Breast epithelium (tissue), 4 donors: Measurements from ENCODE around the gene LRRIQ1. TPM values are rescaled to one million over a fixed set of nuclear protein-coding genes. Genes with fewer than 3 reads are reported as not detected.

ENCODE experiments used
- DNase-seq, 2 donors: peaks; one replicate each; pipeline ENCODE4 v3.0.0-alpha.2; 2019; ENCODE audit warnings: low spot score in 2 of 2
- H3K27ac ChIP-seq, 2 donors: fragments of 200-600 bp; sonication (generic) in 1 of 2; one replicate each; pipeline ENCODE4 v1.5.1; 2016 to 2019; ENCODE audit warnings: mild to moderate bottlenecking in 1 of 2
- H3K27me3 ChIP-seq, 2 donors: fragments of 200-600 bp; sonication (generic) in 1 of 2; one replicate each; pipeline versions ENCODE4 v1.5.1 to v1.6.0; 2017 to 2019; ENCODE audit warnings: control low read depth in 1 of 2, mild to moderate bottlenecking in 1 of 2
- H3K36me3 ChIP-seq: fragments of 200-600 bp; one replicate; pipeline ENCODE4 v1.5.1; 2019
- H3K4me1 ChIP-seq, 2 donors: fragments of 200-600 bp; sonication (generic); one replicate each; pipeline ENCODE4 v1.5.1; 2016 to 2019; ENCODE audit warnings: control low read depth in 1 of 2
- H3K4me3 ChIP-seq, 3 donors: fragments of 200-600 bp; sonication (generic); 1 replicate in 2 of 3; 2 replicates in 1 of 3; pipeline ENCODE4 v1.5.1; 2016 to 2019; ENCODE audit warnings: mild to moderate bottlenecking in 3 of 3, moderate library complexity in 2 of 3
- H3K9me3 ChIP-seq, 2 donors: fragments of 200-600 bp; sonication (generic) in 1 of 2; one replicate each; pipeline ENCODE4 v1.5.1; 2016 to 2019; ENCODE audit warnings: control low read depth in 1 of 2
- CTCF ChIP-seq, 3 donors: fragments of 450-650 bp; IDR thresholded peaks; one replicate each; pipeline ENCODE4 v1.5.1; 2016 to 2017; ENCODE audit warnings: antibody characterized with exemption in 3 of 3, mild to moderate bottlenecking in 3 of 3, moderate library complexity in 3 of 3
- POLR2A ChIP-seq: fragments of 450-650 bp; IDR thresholded peaks from one replicate; pipeline ENCODE4 v1.6.1; 2016; ENCODE audit warnings: antibody characterized with exemption, mild to moderate bottlenecking, moderate library complexity
- POLR2AphosphoS5 ChIP-seq, 3 donors: sonication (generic); formaldehyde crosslinking; IDR thresholded peaks; one replicate each; pipeline ENCODE4 v1.6.1; 2017; ENCODE audit warnings: antibody characterized with exemption in 3 of 3
- intact Hi-C: fragments of 100-400 bp; cut with DNase I; formaldehyde crosslinking; loops from one replicate; pipeline ENCODE4 v1.15.1; 2023; ENCODE audit warnings: low total_unique reads
- total RNA-seq, 3 donors: library from RNA; depleted of rRNA; stranded (reverse); fragments of >200 nt; gene quantifications; one replicate each; pipeline ENCODE4 v1.1.0, GENCODE V29; 2016

The LRRIQ1 gene
- total RNA-seq, 3 donors from 2014 or later, result 0.16 to 1.5 (median 0.66) TPM

- Histone ChIP-seq H3K4me3 (no peak overlapping the region), H3K27me3 (no peaks in the 10 kb centered on the region), H3K27ac (no peak overlapping the region), H3K4me1 (no peaks in the 10 kb centered on the region), H3K9me3 (no peaks in the 10 kb centered on the region), H3K36me3 (no peaks in the 10 kb centered on the region)
- intact Hi-C loops, result no loop called here
- TF ChIP-seq POLR2A (no peak), CTCF (IDR thresholded peaks at IDR 0.05) (no peak), POLR2AphosphoS5 (IDR thresholded peaks at IDR 0.05) (no peak)
- DNase-seq, result no peak
Observed at GRCh38 chr12:85257671-85258070, 221.5 kb downstream of the LRRIQ1 start.

- H3K9me3 ChIP-seq, result no peaks in the 10 kb centered on the region
- H3K27me3 ChIP-seq, result no peaks in the 10 kb centered on the region
- H3K36me3 ChIP-seq, result no peaks in the 10 kb centered on the region
- no peak for DNase-seq
- no peak overlapping the region for H3K4me3 ChIP-seq
- no peak overlapping the region for H3K27ac ChIP-seq
- intact Hi-C loops, result no loop called here
- no peak for TF ChIP-seq POLR2A
- TF ChIP-seq POLR2AphosphoS5 (IDR thresholded peaks at IDR 0.05), result no peak
- no peak for TF ChIP-seq CTCF (IDR thresholded peaks at IDR 0.05)
- no peaks in the 10 kb centered on the region for H3K4me1 ChIP-seq
Observed at GRCh38 chr12:85260447-85260846, 224.3 kb downstream of the LRRIQ1 start.

- H3K9me3 ChIP-seq, result no peaks in the 10 kb centered on the region
- intact Hi-C loops, result no loop called here
Observed at GRCh38 chr12:85260896-85261295, 224.7 kb downstream of the LRRIQ1 start.

GRCh38 chr12:85266356-85266755 lies 230.2 kb downstream of the LRRIQ1 start:
- TF ChIP-seq POLR2A (no peak), POLR2AphosphoS5 (IDR thresholded peaks at IDR 0.05) (no peak), CTCF (IDR thresholded peaks at IDR 0.05) (no peak)
- Histone ChIP-seq H3K4me3 (no peak overlapping the region), H3K9me3 (no peaks in the 10 kb centered on the region), H3K27ac (no peak overlapping the region), H3K27me3 (peaks cover 0 to 3% of the 10 kb centered on the region in 2 donors), H3K36me3 (no peaks in the 10 kb centered on the region), H3K4me1 (no peaks in the 10 kb centered on the region)
- intact Hi-C loops, result no loop called here
- no peak for DNase-seq

More at GRCh38 chr12:85260896-85261295, 224.7 kb downstream of the LRRIQ1 start:
- TF ChIP-seq POLR2AphosphoS5 (IDR thresholded peaks at IDR 0.05), result no peak
- no peak for TF ChIP-seq POLR2A
- no peak for TF ChIP-seq CTCF (IDR thresholded peaks at IDR 0.05)
- Histone ChIP-seq H3K27me3 (no peaks in the 10 kb centered on the region), H3K4me3 (no peak overlapping the region), H3K4me1 (no peaks in the 10 kb centered on the region), H3K36me3 (no peaks in the 10 kb centered on the region), H3K27ac (no peak overlapping the region)
- DNase-seq, result no peak

- Histone ChIP-seq H3K27me3 (peaks cover 0 to 64% of the 10 kb centered on the region in 2 donors), H3K4me1 (no peaks in the 10 kb centered on the region), H3K4me3 (no peak overlapping the region), H3K36me3 (no peaks in the 10 kb centered on the region), H3K9me3 (peaks cover 0 to 14% of the 10 kb centered on the region in 2 donors), H3K27ac (no peak overlapping the region)
- DNase-seq, result no peak
- TF ChIP-seq POLR2A, result no peak
- intact Hi-C loops, result no loop called here
Observed at GRCh38 chr12:85273381-85274314, 237.5 kb downstream of the LRRIQ1 start.
